ENCODE results near the gene CNOT6.

The CNOT6 gene

GRCh38 chr5:180603076-180603594 lies 109.0 kb downstream of the CNOT6 start:
- no peak overlapping the region for H3K4me3 ChIP-seq (replicated peaks in 1 of 2; ENCODE audit: low read depth in 2 of 2, low read length in 2 of 2)
- no peak for DNase-seq (ENCODE audit: low read depth in 2 of 2)
- no peak for TF ChIP-seq CTCF (IDR thresholded peaks at IDR 0.05; ENCODE audit: low read depth, low read length)

GRCh38 chr5:180604271-180604670 lies 110.1 kb downstream of the CNOT6 start:
- H3K4me3 ChIP-seq (replicated peaks in 1 of 2; ENCODE audit: low read depth in 2 of 2, low read length in 2 of 2): no peak overlapping the region
- no peak for DNase-seq (ENCODE audit: low read depth in 2 of 2)
- no peak for TF ChIP-seq CTCF (IDR thresholded peaks at IDR 0.05; ENCODE audit: low read depth, low read length)

GRCh38 chr5:180605554-180606214 lies 111.5 kb downstream of the CNOT6 start:
- no peak overlapping the region for H3K4me3 ChIP-seq (replicated peaks in 1 of 2; ENCODE audit: low read depth in 2 of 2, low read length in 2 of 2)
- peak; percentile 87 for TF ChIP-seq CTCF (IDR thresholded peaks at IDR 0.05; ENCODE audit: low read depth, low read length)
- peak; percentile 70 to 75 for DNase-seq (ENCODE audit: low read depth in 2 of 2)

GRCh38 chr5:180606215-180606785 lies 112.1 kb downstream of the CNOT6 start:
- no peak overlapping the region for H3K4me3 ChIP-seq (replicated peaks in 1 of 2; ENCODE audit: low read depth in 2 of 2, low read length in 2 of 2)
- no peak for DNase-seq (ENCODE audit: low read depth in 2 of 2)
- no peak for TF ChIP-seq CTCF (IDR thresholded peaks at IDR 0.05; ENCODE audit: low read depth, low read length)

GRCh38 chr5:180607861-180608571 lies 113.8 kb downstream of the CNOT6 start:
- no peak for DNase-seq (ENCODE audit: low read depth in 2 of 2)
- no peak overlapping the region for H3K4me3 ChIP-seq (replicated peaks in 1 of 2; ENCODE audit: low read depth in 2 of 2, low read length in 2 of 2)
- no peak for TF ChIP-seq CTCF (IDR thresholded peaks at IDR 0.05; ENCODE audit: low read depth, low read length)

- TF ChIP-seq CTCF (IDR thresholded peaks at IDR 0.05; ENCODE audit: low read depth, low read length): no peak
- no peak overlapping the region for H3K4me3 ChIP-seq (replicated peaks in 1 of 2; ENCODE audit: low read depth in 2 of 2, low read length in 2 of 2)
- DNase-seq (ENCODE audit: low read depth in 2 of 2): no peak
These were observed 114.6 kb downstream of the CNOT6 start for GRCh38 chr5:180608572-180609310.
